GM18873 (cell line): ENCODE results near the gene SMOC2.

ENCODE experiments used
- ATAC-seq: cut with Tn5 transposase; IDR thresholded peaks from one replicate; pipeline ENCODE4 v1.9.1; 2021; ENCODE audit warnings: mild to moderate bottlenecking, moderate library complexity, moderate number of reproducible peaks; ENCODE audit not compliant: unreplicated experiment, low FRiP score

SMOC2 gene

GRCh38 chr6:168638468-168639271 is 197.7 kb downstream of the SMOC2 start:
- ATAC-seq = no peak

- ATAC-seq = no peak
Measured at GRCh38 chr6:168640181-168640580, 199.2 kb downstream of the SMOC2 start.

GRCh38 chr6:168640768-168641167 is 199.8 kb downstream of the SMOC2 start:
- no peak for ATAC-seq

GRCh38 chr6:168641446-168641845 is 200.5 kb downstream of the SMOC2 start:
- no peak for ATAC-seq

- no peak for ATAC-seq
Measured at GRCh38 chr6:168643401-168643800, 202.4 kb downstream of the SMOC2 start.

GRCh38 chr6:168645326-168645725 is 204.3 kb downstream of the SMOC2 start:
- ATAC-seq = no peak

- ATAC-seq = no peak
Measured at GRCh38 chr6:168647271-168647670, 206.3 kb downstream of the SMOC2 start.

GRCh38 chr6:168648240-168649125 is 207.5 kb downstream of the SMOC2 start:
- no peak for ATAC-seq

- ATAC-seq = no peak
Measured at GRCh38 chr6:168649209-168649608, 208.2 kb downstream of the SMOC2 start.

GRCh38 chr6:168650671-168651111 is 209.7 kb downstream of the SMOC2 start:
- no peak for ATAC-seq

GRCh38 chr6:168655462-168656152 is 214.6 kb downstream of the SMOC2 start:
- no peak for ATAC-seq

GRCh38 chr6:168658059-168658458 is 217.1 kb downstream of the SMOC2 start:
- no peak for ATAC-seq

- ATAC-seq = no peak
Measured at GRCh38 chr6:168660400-168660945, 219.5 kb downstream of the SMOC2 start.

- no peak for ATAC-seq
Measured at GRCh38 chr6:168662301-168662936, 221.4 kb downstream of the SMOC2 start.

- ATAC-seq = no peak
Measured at GRCh38 chr6:168663041-168663440, 222.1 kb downstream of the SMOC2 start.

- no peak for ATAC-seq
Measured at GRCh38 chr6:168664956-168665355, 224.0 kb downstream of the SMOC2 start.

GRCh38 chr6:168666170-168666569 is 225.2 kb downstream of the SMOC2 start:
- no peak for ATAC-seq

- no peak for ATAC-seq
Measured at GRCh38 chr6:168666699-168667427, 225.9 kb downstream of the SMOC2 start.

GRCh38 chr6:168667428-168667805 is 226.4 kb downstream of the SMOC2 start:
- ATAC-seq = no peak
